ENCODE data around the gene PPP6R1. TPM values are rescaled to one million over a fixed set of nuclear protein-coding genes. Genes with fewer than 3 reads are reported as not detected.
A peak's percentile ranks its signal among the peaks of the same experiment; 100 is the strongest.

The PPP6R1 gene
- total RNA-seq, 1 experiment from 2014 or later, result 96.7 TPM

GRCh38 chr19:55197528-55197927 lies 61.3 kb downstream of the PPP6R1 start:
- Histone ChIP-seq H3K36me3 (ENCODE audit: control insufficient read depth in 1 of 2, insufficient read depth in 2 of 2, low read length in 2 of 2) (peaks cover 3 to 10% of the 10 kb centered on the region in 2 experiments; a peak in 3 of 4 replicates), H3K4me2 (ENCODE audit: low read length) (no peak overlapping the region), H4K20me1 (ENCODE audit: insufficient read depth) (no peaks in the 10 kb centered on the region), H3K9me2 (ENCODE audit: insufficient read depth) (no peaks in the 10 kb centered on the region), H3K79me2 (ENCODE audit: insufficient read depth, low read length) (no peaks in the 10 kb centered on the region), H3K9me3 (ENCODE audit: control insufficient read depth in 1 of 2, insufficient read depth in 1 of 2, low read depth in 1 of 2, low read length in 2 of 2) (no peaks in the 10 kb centered on the region), H3K27me3 (ENCODE audit: insufficient read depth, low read length) (no peaks in the 10 kb centered on the region), H3K4me3 (replicated peaks in 1 of 2; ENCODE audit: low read depth in 1 of 2, low read length in 2 of 2) (no peak overlapping the region), H3K4me1 (ENCODE audit: control insufficient read depth in 1 of 2, insufficient read depth in 2 of 2, low read length in 2 of 2) (no peaks in the 10 kb centered on the region), H2AFZ (ENCODE audit: low read depth, low read length, poor library complexity, severe bottlenecking) (no peak overlapping the region), H3K9ac (ENCODE audit: low read length) (no peak overlapping the region), H3K27ac (ENCODE audit: low read depth, low read length) (no peak overlapping the region)
- ChIA-PET POLR2A (interaction anchor here (0.7 to 0.9 kb wide), 2 partner anchors 8 to 14 kb away, joined by 3 read pairs; no protein-coding TSS in a partner anchor), RAD21 (ENCODE audit: low non-redundant PET in 1 of 2, low total read pairs in 2 of 2, uncharacterized antibody in 2 of 2, unreplicated experiment in 2 of 2) (no interaction called here), CTCF (no interaction called here)
- TF ChIP-seq MAX (IDR thresholded peaks at IDR 0.05) (no peak), SRF (IDR thresholded peaks at IDR 0.05; ENCODE audit: low read depth) (no peak)
- intact Hi-C loops (cut with micrococcal nuclease), result no loop called here
- no TSS peak for BruUV-seq (replicated peaks)
- ATAC-seq, result peak; percentile 67
- DNase-seq (ENCODE audit: low read depth, low spot score), result no peak

DNA sequence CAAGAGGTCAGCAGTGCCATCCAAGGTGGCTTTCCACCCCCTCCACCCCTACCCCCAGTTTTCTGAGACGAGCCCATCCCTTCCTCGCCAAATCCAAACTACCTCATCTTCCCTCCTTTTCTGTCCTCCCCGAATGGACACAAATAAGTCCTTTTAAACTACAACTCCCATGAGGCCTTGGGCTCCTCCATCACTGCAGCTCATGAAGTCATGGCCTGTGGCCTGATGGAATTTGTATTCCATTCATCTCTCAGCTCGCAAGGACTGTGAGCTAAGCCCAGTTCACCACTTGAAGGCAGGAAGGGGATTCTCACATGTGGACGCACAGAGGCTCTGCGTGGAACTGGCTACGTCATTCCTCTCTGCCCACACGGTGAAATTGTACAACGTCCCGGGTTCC lies 62.0 kb downstream of the PPP6R1 start:
- POLR2A ChIA-PET, result interaction anchor here (0.9 kb wide), 1 partner anchor 14 kb away, joined by 3 read pairs; no protein-coding TSS in a partner anchor
- H3K9me3 ChIP-seq (ENCODE audit: control insufficient read depth in 1 of 2, insufficient read depth in 1 of 2, low read depth in 1 of 2, low read length in 2 of 2), result no peaks in the 10 kb centered on the region
- no peaks in the 10 kb centered on the region for H4K20me1 ChIP-seq (ENCODE audit: insufficient read depth)
- no peak overlapping the region for H3K4me2 ChIP-seq (ENCODE audit: low read length)
- H3K4me1 ChIP-seq (ENCODE audit: control insufficient read depth in 1 of 2, insufficient read depth in 2 of 2, low read length in 2 of 2), result no peaks in the 10 kb centered on the region
- BruUV-seq (replicated peaks), result no TSS peak
- TF ChIP-seq YY1 (IDR thresholded peaks at IDR 0.05; ENCODE audit: extremely low read depth, insufficient replicate concordance, low read depth, low read length) (peak; percentile 11), CEBPB (IDR thresholded peaks at IDR 0.05; ENCODE audit: low read depth) (no peak)
- DNase-seq (ENCODE audit: low read depth, low spot score) (no peak), ATAC-seq (peak; percentile 60)
- H3K36me3 ChIP-seq (ENCODE audit: control insufficient read depth in 1 of 2, insufficient read depth in 2 of 2, low read length in 2 of 2), result peaks cover 3 to 7% of the 10 kb centered on the region in 2 experiments; a peak in 3 of 4 replicates
- no peak overlapping the region for H3K27ac ChIP-seq (ENCODE audit: low read depth, low read length)
- RAD21 ChIA-PET (ENCODE audit: low non-redundant PET in 1 of 2, low total read pairs in 2 of 2, uncharacterized antibody in 2 of 2, unreplicated experiment in 2 of 2), result no interaction called here
- H3K27me3 ChIP-seq (ENCODE audit: insufficient read depth, low read length), result no peaks in the 10 kb centered on the region
- H3K9me2 ChIP-seq (ENCODE audit: insufficient read depth), result no peaks in the 10 kb centered on the region
- no peaks in the 10 kb centered on the region for H3K79me2 ChIP-seq (ENCODE audit: insufficient read depth, low read length)
- H3K9ac ChIP-seq (ENCODE audit: low read length), result no peak overlapping the region
- CTCF ChIA-PET, result no interaction called here
- intact Hi-C loops (cut with micrococcal nuclease), result no loop called here
- H2AFZ ChIP-seq (ENCODE audit: low read depth, low read length, poor library complexity, severe bottlenecking), result no peak overlapping the region
- H3K4me3 ChIP-seq (replicated peaks in 1 of 2; ENCODE audit: low read depth in 1 of 2, low read length in 2 of 2), result no peak overlapping the region
